GM12875 (cell line): ENCODE measurements around the gene ZFY.

Experiments
- H3K4me3 ChIP-seq: one replicate; pipeline ENCODE4 v1.5.1; 2011; ENCODE audit warnings: low read depth, low read length, control low read depth
- CTCF ChIP-seq: IDR thresholded peaks from 2 replicates; pipeline ENCODE4 v1.5.1; 2011; ENCODE audit warnings: low read depth, mild to moderate bottlenecking, control low read depth, inconsistent platforms, low read length, moderate library complexity, borderline replicate concordance; ENCODE audit not compliant: insufficient read depth

Gene ZFY

GRCh38 chrY:2950655-2951054, 15.5 kb downstream of the ZFY start:
- no peak overlapping the region for H3K4me3 ChIP-seq
- no peak for TF ChIP-seq CTCF

- no peak for TF ChIP-seq CTCF
- H3K4me3 ChIP-seq, result no peak overlapping the region
These were observed 17.7 kb downstream of the ZFY start for GRCh38 chrY:2952912-2953311.

DNA sequence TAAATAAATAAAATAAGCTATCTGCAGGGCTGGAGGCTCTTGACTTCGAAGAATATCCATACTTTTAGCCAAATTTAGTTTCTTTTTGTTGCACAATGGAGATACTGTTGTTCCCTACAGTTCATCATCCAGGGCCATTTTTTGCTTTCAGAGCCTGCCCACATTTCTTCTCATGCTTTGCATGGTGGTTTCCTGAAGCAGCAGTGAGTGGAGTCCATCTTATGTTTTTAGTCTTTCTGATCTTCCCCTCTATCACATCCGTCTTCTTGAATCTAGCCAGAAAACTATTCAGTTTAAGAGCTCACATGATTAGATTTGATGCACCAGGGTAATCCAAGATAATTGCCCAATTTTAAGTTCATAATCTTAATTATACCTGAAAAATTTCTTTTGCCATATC, 19.6 kb downstream of the ZFY start:
- no peak overlapping the region for H3K4me3 ChIP-seq
- TF ChIP-seq CTCF, result no peak

- H3K4me3 ChIP-seq, result no peak overlapping the region
- no peak for TF ChIP-seq CTCF
These were observed 20.4 kb downstream of the ZFY start for GRCh38 chrY:2955561-2955960.

DNA sequence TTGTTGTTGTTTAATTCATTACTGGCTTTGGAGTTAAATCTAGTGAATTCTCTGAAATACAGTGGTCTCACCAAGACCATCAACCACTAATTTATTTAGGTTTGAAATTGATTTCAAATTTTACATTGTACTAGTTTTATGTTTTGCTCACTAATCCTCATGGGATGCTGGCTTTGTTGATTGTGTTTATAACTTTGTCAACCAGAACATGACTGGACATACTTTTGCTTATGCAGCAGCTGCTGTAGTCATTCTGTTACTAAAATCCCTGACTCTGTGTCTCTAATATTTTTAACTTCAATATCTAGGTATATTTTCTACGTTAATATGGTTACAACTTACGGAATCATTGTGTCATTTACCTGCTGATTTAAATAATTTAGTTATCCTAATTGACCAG, 26.9 kb downstream of the ZFY start:
- H3K4me3 ChIP-seq, result no peak overlapping the region
- no peak for TF ChIP-seq CTCF

DNA sequence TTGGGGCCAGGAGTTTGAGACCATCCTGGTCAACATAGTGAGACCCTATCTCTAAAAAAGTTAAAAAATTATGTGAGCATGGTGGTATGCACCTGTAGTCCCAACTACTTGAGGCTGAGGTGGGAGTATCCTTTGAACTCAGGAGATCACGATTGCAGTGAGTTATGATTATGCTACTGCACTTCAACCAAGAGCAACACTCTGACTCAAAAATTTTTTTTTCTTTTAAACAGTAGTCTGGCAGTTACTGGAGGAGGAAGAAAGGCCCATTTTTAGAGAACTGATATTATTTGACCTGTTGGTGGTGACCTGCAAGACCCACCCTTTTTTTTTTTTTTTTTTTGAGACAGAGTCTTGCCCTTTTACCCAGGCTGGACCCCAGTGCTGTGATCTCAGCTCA, 29.6 kb downstream of the ZFY start:
- H3K4me3 ChIP-seq, result no peak overlapping the region
- no peak for TF ChIP-seq CTCF

DNA sequence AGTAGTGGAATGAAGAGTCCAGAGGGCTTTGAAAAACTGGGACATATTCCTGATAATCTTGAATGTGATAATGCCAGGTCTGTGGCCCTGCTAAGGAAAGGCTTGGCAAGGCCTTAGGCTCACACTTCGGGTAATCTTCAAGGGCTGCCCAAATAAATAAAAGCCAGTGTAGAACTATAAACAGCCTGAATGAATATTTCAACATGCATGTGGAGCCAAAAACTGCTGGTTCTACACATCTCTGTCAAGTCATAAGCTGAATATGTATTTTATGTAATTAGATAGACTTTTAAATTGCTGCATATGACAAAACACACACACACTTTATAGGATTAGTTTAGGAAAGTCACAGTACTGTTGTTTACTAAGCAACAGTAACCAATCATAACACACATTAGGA, 30.4 kb downstream of the ZFY start:
- H3K4me3 ChIP-seq, result no peak overlapping the region
- TF ChIP-seq CTCF, result no peak
